HFF-Myc (cell line): ENCODE results near the gene TEP1.

Source experiments
- DNase-seq: peaks from one replicate; pipeline ENCODE4 v3.0.0-alpha.2; 2011; ENCODE audit warnings: low read depth; ENCODE audit errors: extremely low read depth
- H3K4me3 ChIP-seq: replicated peaks from 2 replicates; pipeline ENCODE4 v1.5.1; 2011; ENCODE audit warnings: low read depth, mild to moderate bottlenecking, control low read depth, low read length
- CTCF ChIP-seq: IDR thresholded peaks from 2 replicates; pipeline ENCODE4 v1.5.1; 2012; ENCODE audit warnings: mild to moderate bottlenecking, low read depth, low read length, control low read depth; ENCODE audit errors: missing control alignments

Gene TEP1

GRCh38 chr14:20332788-20333493, 80.4 kb downstream of the TEP1 start, which contains the start of gene CCNB1IP1:
CCNB1IP1 (minus strand) TSS chr14:20333279; CDS start chr14:20316523, 16,756 bp downstream.
- peak within 1 kb of the TSS; percentile 98 for H3K4me3 ChIP-seq
- peak; percentile 89 for DNase-seq
- no peak for TF ChIP-seq CTCF

- TF ChIP-seq CTCF: no peak
- H3K4me3 ChIP-seq: peak overlapping the region; percentile 98
- DNase-seq: no peak
These were observed 80.9 kb downstream of the TEP1 start for GRCh38 chr14:20332431-20332787.

GRCh38 chr14:20331053-20331613, 82.2 kb downstream of the TEP1 start:
- TF ChIP-seq CTCF: no peak
- H3K4me3 ChIP-seq: peak overlapping the region; percentile 98

GRCh38 chr14:20329355-20329754, 83.9 kb downstream of the TEP1 start:
- peak overlapping the region; percentile 13; the same call in 1 of the 2 replicates for H3K4me3 ChIP-seq
- TF ChIP-seq CTCF: no peak
- no peak for DNase-seq

More at GRCh38 chr14:20331053-20331613, 82.2 kb downstream of the TEP1 start:
- no peak for DNase-seq

- TF ChIP-seq CTCF: no peak
- no peak overlapping the region; the same call in 1 of the 2 replicates for H3K4me3 ChIP-seq
- DNase-seq: no peak
These were observed 84.6 kb downstream of the TEP1 start for GRCh38 chr14:20328705-20329104.

GRCh38 chr14:20327005-20327869, 86.1 kb downstream of the TEP1 start:
- peak; percentile 51 for TF ChIP-seq CTCF
- DNase-seq: peak; percentile 38
- no peak overlapping the region for H3K4me3 ChIP-seq
